ENCODE data around the gene SUOX.
"Not testable (repeated sequence)": the region's sequence is repeated elsewhere in the genome, so short reads cannot be mapped to it uniquely, and the experiment has no call there.

Gene SUOX

DNA sequence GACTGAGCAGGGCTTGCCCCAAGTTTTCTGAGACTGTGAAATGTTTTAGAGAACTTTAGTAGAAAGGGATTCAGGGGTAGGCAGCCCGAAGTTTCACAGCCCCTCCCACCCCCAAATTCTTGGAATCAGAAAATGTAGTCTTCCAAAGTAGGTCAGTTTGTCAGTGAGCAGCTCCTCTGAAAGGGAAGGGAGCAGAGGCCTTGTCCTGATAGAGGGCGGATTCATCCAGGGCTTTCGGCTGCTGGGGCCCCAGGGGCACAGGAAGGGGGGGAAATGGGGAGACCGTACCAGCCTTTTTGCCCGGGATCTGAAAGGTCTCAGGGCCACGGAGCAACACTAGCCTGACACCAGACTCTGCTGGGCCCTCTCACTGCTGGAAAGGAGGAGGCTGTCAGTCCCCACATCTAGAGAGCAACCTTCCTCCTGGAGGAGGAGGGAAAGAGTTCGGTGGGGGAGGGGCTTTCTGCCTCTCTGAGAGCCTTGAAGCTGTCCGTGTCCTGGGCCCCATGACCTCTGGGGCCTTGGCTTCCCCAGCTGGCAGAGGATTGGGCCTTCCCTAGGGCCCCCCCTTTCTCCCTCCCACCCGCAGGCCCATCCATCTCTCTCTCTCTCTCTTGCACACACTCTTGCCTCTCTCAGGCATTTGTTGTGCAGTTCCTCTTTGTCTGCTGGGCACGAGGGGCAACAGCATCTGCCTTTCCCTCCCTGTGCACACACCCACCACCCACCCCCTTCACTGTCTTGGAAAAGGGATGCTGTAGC is 23.5 kb downstream of the SUOX start, which contains the start of gene IKZF4:
TSS of gene IKZF4 (plus strand) at position 621 of the 762 bp plus-strand sequence. CDS start 451 bp downstream, outside the sequence.
- no peak for DNase-seq (ENCODE audit: low read depth in 2 of 2)

DNA sequence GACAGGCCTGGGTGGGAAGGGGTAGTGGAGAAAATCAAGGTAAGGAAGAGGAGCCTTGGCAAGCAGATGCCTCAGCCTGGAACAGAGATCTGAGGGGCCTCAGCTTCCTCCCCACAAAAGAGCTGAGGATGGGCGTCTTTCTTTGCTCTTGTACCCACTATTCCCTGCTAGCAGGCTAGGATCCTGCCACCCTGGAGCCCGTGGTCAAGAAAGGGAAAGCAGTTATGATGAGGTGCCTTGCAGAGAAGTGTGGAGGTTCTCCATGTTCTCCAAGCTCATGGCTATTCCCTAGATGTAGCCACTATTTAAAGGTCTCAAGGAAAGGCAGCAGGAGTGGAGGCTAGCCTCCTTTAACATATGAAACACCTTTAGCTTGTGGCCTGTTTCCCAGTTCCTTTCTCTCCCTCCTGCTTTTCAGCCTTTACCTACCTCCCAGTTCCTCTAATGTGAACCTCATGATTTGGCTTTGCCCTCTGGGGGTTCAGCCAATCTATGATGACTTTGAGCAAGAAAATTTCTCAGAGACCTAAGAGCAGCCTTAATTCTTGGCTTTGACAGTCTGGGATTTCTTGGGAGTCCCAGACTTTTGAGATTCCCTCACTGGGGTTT is 24.9 kb downstream of the SUOX start:
- DNase-seq (ENCODE audit: low read depth in 2 of 2), result no peak

DNA sequence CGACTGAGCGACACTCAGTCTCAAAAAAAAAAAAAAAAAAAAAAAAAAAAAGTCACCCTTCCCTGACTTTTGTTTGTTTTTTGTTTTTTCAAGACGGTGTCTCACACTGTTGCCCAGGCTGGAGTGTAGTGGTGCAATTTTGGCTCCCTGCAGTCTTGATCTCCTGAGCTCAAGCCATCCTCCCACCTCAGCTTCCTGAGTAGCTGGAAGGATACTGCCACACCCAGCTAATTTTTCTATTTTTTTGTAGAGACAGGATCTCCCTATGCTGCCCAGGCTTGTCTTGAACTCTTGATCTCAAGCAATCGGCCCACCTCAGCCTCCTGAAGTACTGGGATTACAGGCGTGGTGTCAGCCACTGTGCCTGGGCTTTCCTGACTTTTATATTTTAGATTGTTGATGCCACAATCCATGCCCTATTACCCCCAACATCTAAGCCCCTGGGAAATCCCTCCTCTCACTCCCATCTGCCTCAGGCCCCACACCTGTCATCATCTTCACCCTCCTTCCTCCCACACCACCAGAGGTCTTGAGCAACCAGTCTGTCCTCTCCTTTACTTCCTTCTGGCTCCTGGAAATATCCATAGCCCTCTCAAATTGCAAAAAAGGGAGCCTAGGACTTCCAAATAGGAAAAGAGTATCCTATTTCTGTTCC is 31.6 kb downstream of the SUOX start:
- DNase-seq (ENCODE audit: low read depth in 2 of 2), result no peak

DNA sequence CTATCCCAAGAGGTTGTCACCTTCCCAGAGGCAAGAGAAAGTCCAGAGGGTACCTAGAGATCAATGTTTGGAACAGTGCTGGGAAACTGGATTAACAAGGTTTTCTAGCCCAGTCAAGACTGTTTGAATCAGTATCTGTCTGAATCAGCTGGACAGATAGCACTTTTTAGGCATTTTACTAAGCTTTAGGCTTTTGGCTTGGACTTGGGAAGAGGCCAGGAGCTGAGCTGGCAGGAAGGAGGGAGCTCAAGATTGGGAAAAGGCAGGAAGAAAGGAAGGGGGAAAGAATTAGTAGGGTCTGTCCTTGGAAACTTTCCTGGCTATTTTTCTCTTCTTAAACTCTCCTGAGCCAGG is 32.1 kb downstream of the SUOX start:
- no peak for DNase-seq (ENCODE audit: low read depth in 2 of 2)

DNA sequence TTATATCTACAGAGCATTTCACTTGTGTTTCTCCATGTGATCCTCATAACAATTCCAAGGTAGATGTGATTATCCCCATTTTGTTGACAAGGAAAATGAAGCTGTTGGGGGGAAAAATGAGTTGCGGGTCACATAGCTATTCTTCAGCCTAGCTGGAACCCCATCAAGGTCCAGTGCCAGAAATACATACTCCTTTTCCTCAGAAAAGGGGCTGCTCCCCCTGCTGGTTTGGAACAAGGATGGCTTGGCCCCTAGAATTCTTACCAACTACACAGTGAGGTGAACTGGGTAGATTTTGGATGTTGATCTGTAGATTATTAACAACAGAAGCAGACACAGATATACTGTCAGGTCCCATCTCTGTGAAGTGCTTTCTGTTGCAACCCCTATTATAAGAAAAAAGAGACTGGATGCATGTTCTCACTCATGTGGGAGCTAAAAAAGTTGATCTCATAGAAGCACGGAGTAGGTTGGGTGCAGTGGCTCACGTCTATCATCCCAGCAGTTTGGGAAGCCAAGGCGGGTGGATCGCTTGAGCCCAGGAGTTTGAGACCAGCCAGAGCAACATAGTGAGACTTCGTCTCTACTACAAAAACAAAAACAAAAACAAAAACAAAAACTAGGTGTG is 32.7 kb downstream of the SUOX start:
- peak in 1 of 2 donors; percentile 23 for DNase-seq (ENCODE audit: low read depth in 2 of 2)

DNA sequence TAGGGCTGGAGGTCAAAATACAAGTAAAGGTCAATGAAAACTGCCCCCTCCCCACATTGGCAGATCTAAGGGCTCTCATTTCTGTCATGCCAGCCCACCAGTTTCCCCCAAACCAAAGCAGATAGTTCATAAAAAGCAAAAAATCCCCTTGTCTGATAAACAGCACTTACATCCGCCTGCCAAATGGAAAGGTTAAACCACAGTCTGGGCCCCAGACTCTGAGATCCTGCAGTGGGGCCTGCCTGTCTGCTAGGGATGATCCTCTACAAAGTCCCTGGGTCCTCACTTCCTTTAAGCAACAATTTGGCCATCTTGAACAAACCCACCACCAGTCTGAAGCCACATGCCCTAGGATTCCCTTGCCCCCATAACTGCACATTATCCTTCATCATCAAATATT is 34.9 kb downstream of the SUOX start:
- peak in 1 of 2 donors; percentile 40 for DNase-seq (ENCODE audit: low read depth in 2 of 2)

DNA sequence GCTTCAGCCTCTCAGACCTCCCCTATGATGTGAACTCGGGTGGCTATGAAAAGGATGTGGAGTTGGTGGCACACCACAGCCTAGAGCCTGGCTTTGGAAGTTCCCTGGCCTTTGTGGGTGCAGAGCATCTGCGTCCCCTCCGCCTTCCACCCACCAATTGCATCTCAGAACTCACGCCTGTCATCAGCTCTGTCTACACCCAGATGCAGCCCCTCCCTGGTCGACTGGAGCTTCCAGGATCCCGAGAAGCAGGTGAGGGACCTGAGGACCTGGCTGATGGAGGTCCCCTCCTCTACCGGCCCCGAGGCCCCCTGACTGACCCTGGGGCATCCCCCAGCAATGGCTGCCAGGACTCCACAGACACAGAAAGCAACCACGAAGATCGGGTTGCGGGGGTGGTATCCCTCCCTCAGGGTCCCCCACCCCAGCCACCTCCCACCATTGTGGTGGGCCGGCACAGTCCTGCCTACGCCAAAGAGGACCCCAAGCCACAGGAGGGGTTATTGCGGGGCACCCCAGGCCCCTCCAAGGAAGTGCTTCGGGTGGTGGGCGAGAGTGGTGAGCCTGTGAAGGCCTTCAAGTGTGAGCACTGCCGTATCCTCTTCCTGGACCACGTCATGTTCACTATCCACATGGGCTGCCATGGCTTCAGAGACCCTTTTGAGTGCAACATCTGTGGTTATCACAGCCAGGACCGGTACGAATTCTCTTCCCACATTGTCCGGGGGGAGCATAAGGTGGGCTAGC is 37.7 kb downstream of the SUOX start:
- peak in 1 of 2 donors; percentile 53 for DNase-seq (ENCODE audit: low read depth in 2 of 2)

DNA sequence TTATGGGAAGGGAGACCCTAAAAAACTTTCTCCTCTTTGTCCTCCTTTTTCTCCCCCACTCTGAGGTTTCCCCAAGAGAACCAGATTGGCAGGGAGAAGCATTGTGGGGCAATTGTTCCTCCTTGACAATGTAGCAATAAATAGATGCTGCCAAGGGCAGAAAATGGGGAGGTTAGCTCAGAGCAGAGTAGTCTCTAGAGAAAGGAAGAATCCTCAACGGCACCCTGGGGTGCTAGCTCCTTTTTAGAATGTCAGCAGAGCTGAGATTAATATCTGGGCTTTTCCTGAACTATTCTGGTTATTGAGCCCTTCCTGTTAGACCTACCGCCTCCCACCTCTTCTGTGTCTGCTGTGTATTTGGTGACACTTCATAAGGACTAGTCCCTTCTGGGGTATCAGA is 40.1 kb downstream of the SUOX start:
- DNase-seq (ENCODE audit: low read depth in 2 of 2), result no peak

DNA sequence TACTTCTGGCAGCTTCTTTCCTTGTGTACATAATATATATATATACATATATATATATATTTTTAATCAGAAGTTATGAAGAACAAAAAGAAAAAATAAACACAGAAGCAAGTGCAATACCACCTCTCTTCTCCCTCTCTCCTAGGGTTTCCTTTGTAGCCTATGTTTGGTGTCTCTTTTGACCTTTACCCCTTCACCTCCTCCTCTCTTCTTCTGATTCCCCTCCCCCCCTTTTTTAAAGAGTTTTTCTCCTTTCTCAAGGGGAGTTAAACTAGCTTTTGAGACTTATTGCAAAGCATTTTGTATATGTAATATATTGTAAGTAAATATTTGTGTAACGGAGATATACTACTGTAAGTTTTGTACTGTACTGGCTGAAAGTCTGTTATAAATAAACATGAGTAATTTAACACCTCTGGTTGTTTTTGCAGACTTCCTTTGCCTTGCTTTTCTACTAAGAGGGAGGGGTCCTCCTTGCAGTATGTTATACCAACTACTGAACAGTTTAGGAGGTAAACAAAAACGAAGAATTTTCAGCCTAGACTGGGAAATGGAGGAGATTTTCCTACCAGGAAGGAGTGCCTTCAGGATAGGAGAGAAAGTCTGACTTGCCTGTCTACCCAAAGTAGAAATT is 41.1 kb downstream of the SUOX start:
- DNase-seq (ENCODE audit: low read depth in 2 of 2), result no peak

DNA sequence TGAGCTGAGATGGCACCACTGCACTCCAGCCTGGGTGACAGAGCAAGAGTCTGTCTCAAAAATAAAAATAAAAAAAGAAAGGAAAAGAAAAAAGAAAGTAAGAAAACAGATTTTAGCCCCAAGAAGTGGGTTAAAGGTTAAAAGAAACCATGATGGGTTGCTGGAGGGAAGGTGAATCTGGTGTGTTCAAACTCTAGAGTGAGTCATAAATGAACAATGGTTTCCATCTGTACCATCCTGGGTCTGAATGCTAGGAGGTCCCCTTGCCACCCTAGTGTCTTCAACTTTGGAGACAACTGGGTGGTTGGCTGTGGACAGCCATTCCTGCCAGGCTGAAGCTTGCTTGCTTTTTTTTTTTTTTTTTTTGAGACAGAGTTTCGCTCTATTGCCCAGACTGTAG is 43.1 kb downstream of the SUOX start:
- DNase-seq (ENCODE audit: low read depth in 2 of 2), result no peak

DNA sequence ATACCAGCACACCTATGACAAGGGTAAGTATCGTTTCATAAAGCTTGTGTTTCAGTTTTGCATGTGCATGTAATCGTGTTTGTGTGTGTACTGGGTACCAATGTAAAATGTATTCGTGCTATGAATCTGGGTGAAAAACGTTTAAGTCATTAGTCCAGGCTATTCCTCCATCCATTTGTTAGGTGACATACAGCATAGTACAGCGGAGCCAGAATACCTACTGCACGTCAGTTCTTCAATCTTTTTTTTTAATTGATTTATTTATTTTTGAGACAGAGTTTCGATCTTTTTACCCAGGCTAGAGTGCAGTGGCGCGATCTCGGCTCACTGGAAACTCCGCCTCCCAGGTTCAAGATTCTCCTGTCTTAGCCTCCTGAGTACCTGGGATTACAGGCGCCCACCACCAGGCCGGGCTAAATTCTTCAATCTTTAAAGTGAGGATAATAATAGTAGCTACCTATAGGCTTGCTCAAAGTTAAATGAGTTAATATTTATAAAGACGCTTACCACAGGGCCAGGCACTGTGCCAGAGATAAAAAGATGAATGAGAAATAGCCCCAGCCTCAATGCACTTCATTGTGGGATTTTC is 44.0 kb downstream of the SUOX start:
- no peak for DNase-seq (ENCODE audit: low read depth in 2 of 2)

DNA sequence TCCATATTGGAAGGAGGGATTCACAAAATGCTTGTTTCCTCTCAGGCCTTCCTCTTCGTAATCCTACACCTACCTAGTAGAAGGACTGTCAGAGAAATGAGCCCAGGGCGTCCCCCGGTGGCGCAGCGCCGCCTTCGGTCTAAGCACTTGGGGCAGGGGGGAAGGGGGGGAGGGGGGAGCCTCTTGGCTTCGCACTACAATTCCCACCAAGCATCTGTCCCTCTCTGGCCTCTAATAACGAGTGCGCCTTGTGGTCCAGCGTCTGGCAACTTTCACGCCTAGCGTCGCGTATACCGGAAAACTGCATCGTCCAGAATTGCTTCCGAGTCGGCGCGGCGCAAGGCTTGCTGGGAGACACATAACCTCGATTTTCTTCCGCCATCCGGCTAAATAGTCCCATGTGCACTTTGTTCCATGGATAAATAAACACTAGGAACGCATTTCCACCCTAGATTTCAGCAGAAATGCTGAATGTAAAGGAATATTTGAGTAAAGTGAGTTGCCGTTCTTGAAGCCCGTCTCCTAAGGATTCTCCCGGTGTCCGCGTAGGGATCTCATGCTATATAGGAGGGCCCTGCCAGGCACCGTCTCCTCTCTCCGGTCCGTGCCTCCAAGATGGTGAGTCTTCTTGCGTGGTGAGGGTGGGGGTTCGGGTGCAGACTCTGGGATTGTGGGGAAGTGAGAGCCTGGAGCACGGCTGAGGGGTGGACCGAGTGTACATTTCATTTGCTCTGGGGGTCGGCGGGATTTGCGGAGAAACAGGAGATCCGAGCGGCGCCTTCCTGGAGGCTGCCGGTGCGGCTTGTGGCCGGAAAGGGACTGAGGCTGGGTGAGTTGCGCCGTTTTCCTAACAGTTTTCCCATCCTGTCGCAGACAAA is 44.7 kb downstream of the SUOX start, which contains the start of gene RPS26:
TSS of gene RPS26 (plus strand) at position 367 of the 878 bp plus-strand sequence. CDS start at position 616, 249 bp downstream.
- peak; percentile 87 to 92 for DNase-seq (ENCODE audit: low read depth in 2 of 2)

DNA sequence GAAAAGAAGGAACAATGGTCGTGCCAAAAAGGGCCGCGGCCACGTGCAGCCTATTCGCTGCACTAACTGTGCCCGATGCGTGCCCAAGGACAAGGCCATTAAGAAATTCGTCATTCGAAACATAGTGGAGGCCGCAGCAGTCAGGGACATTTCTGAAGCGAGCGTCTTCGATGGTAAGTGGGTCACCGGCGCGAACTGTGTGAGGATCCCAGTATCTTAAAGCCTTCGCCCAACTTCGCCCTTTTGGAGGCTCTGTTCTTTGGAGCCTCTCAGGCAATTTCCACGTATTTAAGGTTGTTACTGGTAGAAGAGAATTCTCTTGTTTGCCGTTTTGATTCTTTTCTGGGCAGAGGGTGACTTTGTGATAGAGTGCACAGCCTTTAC is 45.3 kb downstream of the SUOX start:
- DNase-seq (ENCODE audit: low read depth in 2 of 2), result not testable (repeated sequence)

DNA sequence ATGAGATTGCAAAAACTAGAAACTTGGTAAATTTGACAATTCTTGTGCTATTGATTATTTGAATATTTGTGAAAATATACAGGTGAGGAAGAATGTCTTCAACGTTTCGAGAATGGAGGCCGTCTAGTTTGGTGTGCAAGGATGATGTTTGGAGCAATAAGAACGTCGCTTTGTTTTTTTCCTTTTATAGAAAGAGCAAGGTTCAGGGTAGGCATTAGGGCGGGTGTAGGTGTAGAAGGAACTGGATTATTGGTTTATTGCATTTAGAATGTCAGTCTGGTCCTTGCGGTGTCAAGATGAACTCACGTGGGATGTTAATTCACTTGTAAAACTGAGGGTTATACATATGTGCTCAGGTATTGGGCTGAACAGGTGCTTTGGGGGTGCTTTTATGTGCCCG is 45.8 kb downstream of the SUOX start:
- no peak for DNase-seq (ENCODE audit: low read depth in 2 of 2)

DNA sequence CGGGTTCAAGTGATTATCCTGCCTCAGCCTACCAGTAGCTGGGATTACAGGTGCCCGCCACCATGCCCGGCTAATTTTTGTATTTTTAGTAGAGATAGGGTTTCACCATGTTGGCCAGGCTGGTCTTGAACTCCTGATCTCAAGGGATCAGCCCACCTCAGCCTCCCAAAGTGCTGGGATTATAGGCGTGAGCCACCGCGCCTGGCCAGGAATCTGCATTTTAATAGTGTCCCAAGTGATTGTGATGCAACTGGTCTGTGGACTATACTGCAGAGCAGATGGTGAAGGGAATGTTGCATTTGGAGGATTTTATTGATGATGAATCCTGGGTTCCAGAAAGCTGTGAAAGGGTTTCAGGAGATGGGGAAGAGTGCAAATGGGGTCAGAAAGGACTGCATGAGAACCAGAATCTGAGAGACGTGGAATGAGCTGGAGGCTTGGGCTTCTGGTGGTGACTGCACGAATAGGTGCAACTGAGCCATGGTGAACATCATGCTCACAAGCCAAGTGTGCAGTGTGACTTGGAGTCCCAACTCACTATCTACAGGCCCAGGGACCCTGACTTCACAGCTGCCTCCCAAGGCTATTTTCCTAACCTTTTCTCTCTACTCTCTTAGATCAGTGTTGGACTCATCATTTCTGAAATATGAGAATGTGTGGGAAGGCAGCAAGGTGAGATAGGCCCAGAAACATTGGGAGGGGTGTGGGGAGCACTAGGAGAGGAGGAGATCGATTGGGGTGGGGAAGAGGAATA is 49.1 kb downstream of the SUOX start:
- no peak for DNase-seq (ENCODE audit: low read depth in 2 of 2)

DNA sequence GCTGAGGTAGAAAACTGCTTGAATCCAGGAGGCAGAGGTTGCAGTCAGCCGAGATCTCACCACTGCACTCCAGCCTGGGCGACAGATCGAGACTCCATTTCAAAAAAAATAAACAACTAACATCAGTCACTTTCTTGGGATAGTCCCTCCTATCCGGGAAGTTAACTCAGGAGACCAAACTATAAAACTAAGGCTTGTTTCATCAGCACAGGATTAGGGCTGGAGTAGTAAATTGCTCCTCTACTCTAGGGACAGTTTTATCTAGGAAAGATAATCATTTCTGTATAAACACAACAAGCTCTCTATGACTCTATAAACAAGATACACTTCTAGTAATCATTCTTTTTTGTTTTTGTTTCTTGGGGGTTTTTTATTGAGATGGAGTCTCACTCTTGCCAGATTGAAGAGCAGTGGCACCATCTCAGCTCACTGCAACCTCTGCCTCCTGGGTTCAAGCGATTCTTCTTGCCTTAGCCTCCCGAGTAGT is 56.4 kb downstream of the SUOX start:
- DNase-seq (ENCODE audit: low read depth in 2 of 2), result no peak

All from stimulated activated CD8-positive, alpha-beta memory T cell treated with anti-CD3 and anti-CD28 coated beads, Interleukin-15, amount 100 ng/mL, for 48 hours (primary cell).